Heart right ventricle (tissue), 16 donors: ENCODE measurements around the gene C11orf21. TPM values are rescaled to one million over a fixed set of nuclear protein-coding genes. Genes with fewer than 3 reads are reported as not detected.
A peak's percentile ranks its signal among the peaks of the same experiment; 100 is the strongest.

ENCODE experiments used
- ATAC-seq, 8 donors: fragments of 200-7000 bp; cut with Tn5 transposase; one replicate each; pipeline ENCODE4 v1.9.1; 2020; ENCODE audit warnings: mild to moderate bottlenecking in 8 of 8, moderate library complexity in 8 of 8, moderate number of reproducible peaks in 1 of 8
- DNase-seq, 2 donors: peaks; one replicate each; pipeline ENCODE4 v3.0.0-alpha.2; 2020
- H3K27ac ChIP-seq, 10 donors: fragments of 200-600 bp; sonication (generic) in 2 of 10; one replicate each; pipeline versions ENCODE4 v1.5.0 to v1.8.0; 2020 to 2022; ENCODE audit warnings: mild to moderate bottlenecking in 3 of 10
- H3K27me3 ChIP-seq, 7 donors: fragments of 200-600 bp; one replicate each; pipeline ENCODE4 v1.8.0; 2021 to 2022; ENCODE audit warnings: mild to moderate bottlenecking in 2 of 7
- H3K36me3 ChIP-seq, 9 donors: fragments of 200-600 bp; sonication (generic) in 1 of 9; one replicate each; pipeline versions ENCODE4 v1.5.0 to v1.8.0; 2020 to 2022; ENCODE audit warnings: mild to moderate bottlenecking in 2 of 9
- H3K4me1 ChIP-seq, 9 donors: fragments of 200-600 bp; sonication (generic) in 1 of 9; one replicate each; pipeline versions ENCODE4 v1.5.0 to v1.8.0; 2020 to 2022; ENCODE audit warnings: mild to moderate bottlenecking in 4 of 9
- H3K4me3 ChIP-seq, 10 donors: fragments of 200-600 bp; sonication (generic) in 2 of 10; one replicate each; pipeline versions ENCODE4 v1.5.0 to v1.8.0; 2020 to 2022; ENCODE audit warnings: mild to moderate bottlenecking in 7 of 10, moderate library complexity in 2 of 10
- H3K9me3 ChIP-seq, 11 donors: fragments of 200-600 bp in 10 of 11; sonication (generic) in 2 of 11; one replicate each; pipeline versions ENCODE4 v1.5.0 to v1.8.0; 2013 to 2022; ENCODE audit warnings: mild to moderate bottlenecking in 2 of 11, control low read depth in 1 of 11, moderate library complexity in 1 of 11
- CTCF ChIP-seq, 9 donors: fragments of 200-600 bp; sonication (generic) in 2 of 9; IDR thresholded peaks; one replicate each; pipeline versions ENCODE4 v1.5.0 to v1.8.0; 2021 to 2022; ENCODE audit warnings: antibody characterized with exemption in 9 of 9, mild to moderate bottlenecking in 5 of 9, moderate library complexity in 1 of 9
- WGBS, 2 donors: extraction: QIAGEN DNeasy Blood & Tissue Kit; methylation state at CpG; one replicate each; pipeline ENCODE4 v1.1.7; 2013; ENCODE audit warnings: inconsistent platforms in 1 of 2; 5-methylcytosine and 5-hydroxymethylcytosine counted together
- intact Hi-C, 10 donors: fragments of 100-400 bp; cut with DNase I; formaldehyde crosslinking; loops; one replicate each; pipeline versions ENCODE4 v1.11.1 to v1.14.2; 2022
- polyA plus RNA-seq, 2 donors: library from polyadenylated mRNA; stranded (reverse); fragments of 200-250 nt; gene quantifications; one replicate each; pipeline ENCODE4 v1.2.3, GENCODE V29; 2013
- total RNA-seq, 10 donors: library from RNA; stranded (reverse); fragmentation: NEBNext Ultra II Directional in 3 of 10; extraction: Animal tissue kit (Norgen Biotek cat#: 25700) in 3 of 10; gene quantifications; one replicate each; pipeline versions ENCODE4 v1.2.1 to v1.2.4, GENCODE V29; 2021 to 2023
- donor health status: Arrhythmogenic right ventricular cardiomyopathy.
- donor health status: ischemic (EF 13 %, LVEDD 7.1; RV severe dilation, severe dysfunction).
- donor health status: healthy with polysubstance abuse.
- donor health status: DM: no; HTN: yes; CAD: no.
- donor health status: DM: no; HTN: no; CAD: no.
- donor health status: ischemic (EF 25% LVEDD 6.9; RV normal size, moderate dysfunction).
- donor health status: ischemic (EF 25% LVEDD 5.7; RV mildly dilated, moderate dysfunction).
- donor health status: healthy.
- donor health status: DM: yes; HTN: yes; CAD: no.
- donor health status: Ischemic cardiomyopathy.
- donor health status: ischemic (EF 35%, LVEDD 5.7; RV mildly dilated, moderate dysfunction).
- donor health status: nonischemic (EF 11% LVEDD 7.7; RV severe dilation, severe dysfunction).
- donor health status: DM: yes; HTN: yes; CAD: no.
- donor health status: PGD.
- donor health status: ischemic (EF 29% LVEDD 5.4; RV normal size, mild dysfunction).
- donor health status: nonischemic (EF 23%, LVEDD 6.1; RV moderate dilation, normal function).

C11orf21 gene
- total and polyA plus RNA-seq, 12 donors, result 2.6 to 73.4 (median 31.1) TPM

DNA sequence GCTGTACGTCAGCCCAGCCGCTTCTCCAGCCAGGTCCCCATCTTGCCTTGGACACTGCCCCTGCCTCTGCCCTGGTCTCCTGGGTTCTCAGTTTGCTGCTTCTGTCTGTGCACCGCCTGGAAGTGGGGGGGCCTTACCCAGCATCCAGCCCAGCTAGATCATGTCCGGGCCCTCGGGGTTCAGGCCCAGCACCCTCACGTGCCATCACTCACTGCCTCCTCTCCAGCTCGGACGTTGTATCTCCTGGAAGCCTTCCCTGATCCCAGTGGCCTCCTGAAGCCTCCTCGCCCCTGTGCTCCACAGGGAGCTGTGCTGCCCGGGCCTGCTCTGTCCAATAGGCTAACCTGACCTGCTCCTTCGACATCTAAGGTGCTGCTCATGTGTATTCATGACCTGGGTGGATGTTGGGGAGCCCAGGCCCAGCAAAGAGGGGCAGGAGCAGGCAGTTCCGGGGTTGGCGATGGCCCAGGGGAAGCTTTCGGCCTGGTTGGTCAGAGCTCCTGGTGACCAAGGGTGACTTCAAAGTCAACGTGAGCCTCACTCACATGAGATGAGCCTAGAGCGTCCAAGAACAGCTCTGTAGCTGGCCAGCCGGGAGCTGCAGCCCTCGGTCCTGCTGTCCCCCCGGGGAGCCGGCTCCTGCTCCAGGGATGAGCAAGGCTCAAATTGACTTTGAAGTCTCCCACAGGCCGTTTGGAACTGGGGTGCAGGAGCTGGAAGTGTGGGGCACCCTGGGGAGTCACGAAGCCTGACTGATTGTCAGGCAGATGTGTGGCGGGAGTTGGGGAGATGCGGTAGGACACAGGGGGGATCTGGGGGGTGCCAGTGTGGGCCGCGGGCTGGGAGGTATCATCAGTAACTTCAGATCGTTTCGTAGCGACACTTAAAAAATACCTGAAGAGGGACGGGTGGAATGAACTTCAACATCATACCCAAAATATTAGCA is 26.1 kb downstream of the C11orf21 start:
- H3K36me3 ChIP-seq, result no peaks in the 10 kb centered on the region
- H3K4me1 ChIP-seq, result peaks cover 2 to 7% (median 5%) of the 10 kb centered on the region in 9 donors
- intact Hi-C loops, result no loop called here
- no peak for TF ChIP-seq CTCF (IDR thresholded peaks at IDR 0.05)
- H3K4me3 ChIP-seq, result no peak overlapping the region
- H3K27ac ChIP-seq, result no peak overlapping the region
- no peak for ATAC-seq
- peaks cover 15 to 47% (median 36%) of the 10 kb centered on the region in 7 donors for H3K27me3 ChIP-seq
- DNase-seq, result peak in 1 of 2 donors; percentile 2
- H3K9me3 ChIP-seq, result peaks cover 0 to 17% (median 11%) of the 10 kb centered on the region in 11 donors
- WGBS, 2 donors, result 88 to 89% methylated on average over 30 of the region's 30 CpGs

GRCh38 chr11:2273771-2274170 is 27.9 kb downstream of the C11orf21 start:
- intact Hi-C loops, result no loop called here
- H3K9me3 ChIP-seq, result no peaks in the 10 kb centered on the region

GRCh38 chr11:2273311-2273710 is 28.4 kb downstream of the C11orf21 start:
- no peak for TF ChIP-seq CTCF (IDR thresholded peaks at IDR 0.05)
- no peak overlapping the region for H3K27ac ChIP-seq
- no peaks in the 10 kb centered on the region for H3K36me3 ChIP-seq
- DNase-seq (no peak), ATAC-seq (no peak)
- peaks cover 3 to 24% (median 19%) of the 10 kb centered on the region in 9 donors for H3K4me1 ChIP-seq
- no peaks in the 10 kb centered on the region for H3K9me3 ChIP-seq
- peaks cover 27 to 70% (median 59%) of the 10 kb centered on the region in 7 donors for H3K27me3 ChIP-seq
- WGBS, 2 donors, result 82 to 90% methylated on average over 15 of the region's 15 CpGs
- no peak overlapping the region for H3K4me3 ChIP-seq
- intact Hi-C loops, result no loop called here

More at GRCh38 chr11:2273771-2274170, 27.9 kb downstream of the C11orf21 start:
- peaks cover 27 to 65% (median 55%) of the 10 kb centered on the region in 7 donors for H3K27me3 ChIP-seq
- 73 to 75% methylated on average over 12 of the region's 12 CpGs for WGBS, 2 donors
- H3K4me1 ChIP-seq, result peaks cover 3 to 24% (median 19%) of the 10 kb centered on the region in 9 donors
- no peak for ATAC-seq
- no peak overlapping the region for H3K4me3 ChIP-seq
- no peak overlapping the region for H3K27ac ChIP-seq
- peak in 1 of 2 donors; percentile 1 for DNase-seq
- no peaks in the 10 kb centered on the region for H3K36me3 ChIP-seq
- no peak for TF ChIP-seq CTCF (IDR thresholded peaks at IDR 0.05)

- no peak for ATAC-seq
- no peak overlapping the region for H3K27ac ChIP-seq
- no peak for DNase-seq
- peaks cover 27 to 74% (median 63%) of the 10 kb centered on the region in 7 donors for H3K27me3 ChIP-seq
- intact Hi-C loops, result no loop called here
- no peaks in the 10 kb centered on the region for H3K36me3 ChIP-seq
- 74 to 81% methylated on average over 7 of the region's 7 CpGs for WGBS, 2 donors
- H3K9me3 ChIP-seq, result no peaks in the 10 kb centered on the region
- peaks cover 3 to 24% (median 19%) of the 10 kb centered on the region in 9 donors for H3K4me1 ChIP-seq
- TF ChIP-seq CTCF (IDR thresholded peaks at IDR 0.05), result no peak
- no peak overlapping the region for H3K4me3 ChIP-seq
These were observed 28.8 kb downstream of the C11orf21 start for GRCh38 chr11:2272946-2273280.
